ENCODE data around the gene NFKBIZ.

DNA sequence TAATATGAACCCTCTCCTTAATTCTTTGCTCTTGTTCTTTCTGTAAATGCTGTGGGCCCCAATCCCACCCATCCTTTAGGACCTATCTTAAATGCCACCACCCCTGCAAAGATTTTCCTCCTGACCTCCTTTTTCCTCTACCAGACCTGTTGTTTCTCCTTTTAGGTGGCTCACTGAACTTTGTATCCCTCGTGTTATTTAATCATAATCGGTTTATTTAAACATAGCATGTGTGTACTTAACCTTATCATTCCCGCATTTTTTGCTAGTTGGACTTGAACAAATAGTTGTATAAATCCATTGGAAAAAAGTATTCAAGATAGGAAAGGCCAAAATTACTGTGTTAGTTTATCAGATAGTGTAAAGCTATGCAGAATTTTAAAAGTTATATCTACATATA is 988 bp upstream of the NFKBIZ start:
- TF ChIP-seq, protein P1, sequence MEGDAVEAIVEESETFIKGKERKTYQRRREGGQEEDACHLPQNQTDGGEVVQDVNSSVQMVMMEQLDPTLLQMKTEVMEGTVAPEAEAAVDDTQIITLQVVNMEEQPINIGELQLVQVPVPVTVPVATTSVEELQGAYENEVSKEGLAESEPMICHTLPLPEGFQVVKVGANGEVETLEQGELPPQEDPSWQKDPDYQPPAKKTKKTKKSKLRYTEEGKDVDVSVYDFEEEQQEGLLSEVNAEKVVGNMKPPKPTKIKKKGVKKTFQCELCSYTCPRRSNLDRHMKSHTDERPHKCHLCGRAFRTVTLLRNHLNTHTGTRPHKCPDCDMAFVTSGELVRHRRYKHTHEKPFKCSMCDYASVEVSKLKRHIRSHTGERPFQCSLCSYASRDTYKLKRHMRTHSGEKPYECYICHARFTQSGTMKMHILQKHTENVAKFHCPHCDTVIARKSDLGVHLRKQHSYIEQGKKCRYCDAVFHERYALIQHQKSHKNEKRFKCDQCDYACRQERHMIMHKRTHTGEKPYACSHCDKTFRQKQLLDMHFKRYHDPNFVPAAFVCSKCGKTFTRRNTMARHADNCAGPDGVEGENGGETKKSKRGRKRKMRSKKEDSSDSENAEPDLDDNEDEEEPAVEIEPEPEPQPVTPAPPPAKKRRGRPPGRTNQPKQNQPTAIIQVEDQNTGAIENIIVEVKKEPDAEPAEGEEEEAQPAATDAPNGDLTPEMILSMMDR (IDR thresholded peaks at IDR 0.05), result no peak
- TF ChIP-seq, protein P2, sequence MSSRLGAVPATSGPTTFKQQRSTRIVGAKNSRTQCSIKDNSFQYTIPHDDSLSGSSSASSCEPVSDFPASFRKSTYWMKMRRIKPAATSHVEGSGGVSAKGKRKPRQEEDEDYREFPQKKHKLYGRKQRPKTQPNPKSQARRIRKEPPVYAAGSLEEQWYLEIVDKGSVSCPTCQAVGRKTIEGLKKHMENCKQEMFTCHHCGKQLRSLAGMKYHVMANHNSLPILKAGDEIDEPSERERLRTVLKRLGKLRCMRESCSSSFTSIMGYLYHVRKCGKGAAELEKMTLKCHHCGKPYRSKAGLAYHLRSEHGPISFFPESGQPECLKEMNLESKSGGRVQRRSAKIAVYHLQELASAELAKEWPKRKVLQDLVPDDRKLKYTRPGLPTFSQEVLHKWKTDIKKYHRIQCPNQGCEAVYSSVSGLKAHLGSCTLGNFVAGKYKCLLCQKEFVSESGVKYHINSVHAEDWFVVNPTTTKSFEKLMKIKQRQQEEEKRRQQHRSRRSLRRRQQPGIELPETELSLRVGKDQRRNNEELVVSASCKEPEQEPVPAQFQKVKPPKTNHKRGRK (CRISPR knock-in tag; IDR thresholded peaks at IDR 0.05; ENCODE audit: borderline replicate concordance), result no peak
- TF ChIP-seq NR2C2 (CRISPR knock-in tag; IDR thresholded peaks at IDR 0.05) (no peak), SP1 (CRISPR knock-in tag; conservative IDR thresholded peaks at IDR 0.05) (no peak), TCF7 (CRISPR knock-in tag; IDR thresholded peaks at IDR 0.05; ENCODE audit: low read depth) (no peak)
- TF ChIP-seq, protein P3, sequence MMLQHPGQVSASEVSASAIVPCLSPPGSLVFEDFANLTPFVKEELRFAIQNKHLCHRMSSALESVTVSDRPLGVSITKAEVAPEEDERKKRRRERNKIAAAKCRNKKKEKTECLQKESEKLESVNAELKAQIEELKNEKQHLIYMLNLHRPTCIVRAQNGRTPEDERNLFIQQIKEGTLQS (CRISPR knock-in tag; conservative IDR thresholded peaks at IDR 0.05), result no peak

Measured in WTC11 (cell line).